ENCODE measurements around the gene SCML1. TPM values are rescaled to one million over a fixed set of nuclear protein-coding genes. Genes with fewer than 3 reads are reported as not detected.

Gene SCML1
- total RNA-seq, 1 experiment from 2014 or later = 13.0 TPM

DNA sequence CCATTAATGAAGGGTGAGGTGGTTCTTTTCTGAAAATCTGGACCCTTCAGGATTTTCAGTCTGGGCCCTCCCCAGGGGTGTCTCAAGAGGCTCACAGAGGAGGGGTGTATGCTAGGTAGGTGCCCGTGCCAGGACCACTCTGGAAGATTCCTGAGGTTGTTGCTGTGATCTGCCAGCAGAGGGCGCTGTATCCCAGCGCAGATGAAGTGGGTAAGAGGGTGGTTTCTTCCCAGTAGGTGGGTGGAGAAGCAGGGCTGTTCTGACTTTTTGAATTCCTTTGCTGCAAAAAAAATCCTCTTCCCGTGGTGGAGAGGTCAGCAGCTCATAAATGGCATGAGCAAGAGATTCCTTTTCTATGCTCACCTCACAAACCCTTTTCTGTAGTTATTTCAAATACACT lies 51.1 kb downstream of the SCML1 start:
- ChIA-PET CTCF (no interaction called here), POLR2A (ENCODE audit: low non-redundant PET) (no interaction called here)
- Histone ChIP-seq H3K4me1 (ENCODE audit: insufficient read depth, low read length, poor library complexity, severe bottlenecking) (no peaks in the 10 kb centered on the region), H3K36me3 (ENCODE audit: insufficient read depth, low read length, poor library complexity, severe bottlenecking) (no peaks in the 10 kb centered on the region), H3K27me3 (replicated peaks; ENCODE audit: insufficient read depth, low read depth, low read length, poor library complexity) (no peaks in the 10 kb centered on the region), H3K9me3 (ENCODE audit: low read depth, low read length, poor library complexity, severe bottlenecking) (no peaks in the 10 kb centered on the region), H3K4me3 (ENCODE audit: low read depth, low read length, poor library complexity, severe bottlenecking) (no peak overlapping the region), H3K27ac (ENCODE audit: low read depth, low read length, poor library complexity, severe bottlenecking) (no peak overlapping the region)
- DNase-seq (ENCODE audit: low spot score) = peak; percentile 61
- no TSS peak for BruUV-seq (replicated peaks)
- no peak for TF ChIP-seq EZH2 (IDR thresholded peaks at IDR 0.05; ENCODE audit: borderline replicate concordance, low read depth, low read length, poor library complexity, severe bottlenecking)
- TF ChIP-seq, protein P1, sequence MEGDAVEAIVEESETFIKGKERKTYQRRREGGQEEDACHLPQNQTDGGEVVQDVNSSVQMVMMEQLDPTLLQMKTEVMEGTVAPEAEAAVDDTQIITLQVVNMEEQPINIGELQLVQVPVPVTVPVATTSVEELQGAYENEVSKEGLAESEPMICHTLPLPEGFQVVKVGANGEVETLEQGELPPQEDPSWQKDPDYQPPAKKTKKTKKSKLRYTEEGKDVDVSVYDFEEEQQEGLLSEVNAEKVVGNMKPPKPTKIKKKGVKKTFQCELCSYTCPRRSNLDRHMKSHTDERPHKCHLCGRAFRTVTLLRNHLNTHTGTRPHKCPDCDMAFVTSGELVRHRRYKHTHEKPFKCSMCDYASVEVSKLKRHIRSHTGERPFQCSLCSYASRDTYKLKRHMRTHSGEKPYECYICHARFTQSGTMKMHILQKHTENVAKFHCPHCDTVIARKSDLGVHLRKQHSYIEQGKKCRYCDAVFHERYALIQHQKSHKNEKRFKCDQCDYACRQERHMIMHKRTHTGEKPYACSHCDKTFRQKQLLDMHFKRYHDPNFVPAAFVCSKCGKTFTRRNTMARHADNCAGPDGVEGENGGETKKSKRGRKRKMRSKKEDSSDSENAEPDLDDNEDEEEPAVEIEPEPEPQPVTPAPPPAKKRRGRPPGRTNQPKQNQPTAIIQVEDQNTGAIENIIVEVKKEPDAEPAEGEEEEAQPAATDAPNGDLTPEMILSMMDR (conservative IDR thresholded peaks at IDR 0.05; ENCODE audit: low read depth, low read length) = peak; percentile 89
- intact Hi-C loops (cut with micrococcal nuclease; ENCODE audit: unreplicated experiment) = loop anchor here (5.0 to 10.0 kb wide), 2 partner anchors 424 to 586 kb away; no protein-coding TSS in a partner anchor

DNA sequence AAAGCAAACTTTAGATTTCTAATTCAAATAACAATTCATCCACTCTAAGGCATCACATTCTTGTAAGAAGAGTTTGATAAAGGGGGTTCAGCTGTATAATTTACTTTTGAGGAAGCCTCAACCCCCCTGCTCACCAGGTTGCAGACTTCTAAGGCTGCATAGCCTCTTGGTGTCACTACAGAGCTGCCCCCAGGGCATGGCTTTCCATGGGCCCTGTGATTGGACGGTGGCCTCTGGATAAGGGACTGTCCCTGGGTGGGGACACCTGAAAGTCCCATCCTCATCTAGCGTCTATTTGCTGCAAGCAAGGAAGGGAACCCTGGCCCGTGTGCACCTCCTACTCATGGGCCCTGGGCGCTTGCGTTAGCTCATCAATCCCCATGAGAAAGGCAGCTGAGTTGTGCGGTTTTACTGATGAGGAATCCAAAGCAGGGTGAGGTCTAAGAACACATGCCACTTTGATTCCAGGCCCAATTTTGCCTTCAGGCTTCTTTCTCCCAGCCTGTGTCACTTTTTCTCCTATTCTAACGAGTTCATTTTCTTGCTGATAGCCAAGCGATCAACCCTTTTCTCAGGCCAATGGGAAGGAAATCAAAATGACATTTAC lies 51.8 kb downstream of the SCML1 start:
- ChIA-PET CTCF (interaction anchor here (0.5 kb wide), 1 partner anchor 23 kb away, joined by 3 read pairs; no protein-coding TSS in a partner anchor), POLR2A (ENCODE audit: low non-redundant PET) (no interaction called here)

DNA sequence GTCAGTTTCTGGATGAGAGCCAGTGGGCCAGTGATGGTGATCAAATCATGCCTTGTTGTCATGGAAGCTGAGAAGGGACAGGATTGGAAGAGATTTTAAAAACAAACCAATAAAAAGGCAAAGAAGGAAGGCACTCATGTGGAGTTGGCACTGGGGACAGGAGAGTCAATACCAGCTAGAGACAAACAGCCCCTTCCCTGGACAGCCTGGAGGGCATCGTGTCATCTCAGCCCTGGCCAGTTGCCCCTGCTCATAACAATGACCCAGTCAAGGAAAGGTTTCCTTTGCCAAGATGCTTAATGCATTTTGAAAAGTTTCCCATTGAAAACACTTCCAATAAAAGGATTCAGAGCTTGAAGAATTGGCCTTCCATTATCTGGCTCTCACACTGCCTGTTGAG lies 55.5 kb downstream of the SCML1 start:
- TF ChIP-seq, protein P1 (conservative IDR thresholded peaks at IDR 0.05; ENCODE audit: low read depth, low read length) = no peak
- TF ChIP-seq EZH2 (IDR thresholded peaks at IDR 0.05; ENCODE audit: borderline replicate concordance, low read depth, low read length, poor library complexity, severe bottlenecking) = no peak
- Histone ChIP-seq H3K4me3 (ENCODE audit: low read depth, low read length, poor library complexity, severe bottlenecking) (no peak overlapping the region), H3K9me3 (ENCODE audit: low read depth, low read length, poor library complexity, severe bottlenecking) (no peaks in the 10 kb centered on the region), H3K36me3 (ENCODE audit: insufficient read depth, low read length, poor library complexity, severe bottlenecking) (no peaks in the 10 kb centered on the region), H3K27me3 (replicated peaks; ENCODE audit: insufficient read depth, low read depth, low read length, poor library complexity) (no peaks in the 10 kb centered on the region), H3K27ac (ENCODE audit: low read depth, low read length, poor library complexity, severe bottlenecking) (no peak overlapping the region), H3K4me1 (ENCODE audit: insufficient read depth, low read length, poor library complexity, severe bottlenecking) (no peaks in the 10 kb centered on the region)
- CTCF ChIA-PET = no interaction called here
- POLR2A ChIA-PET (ENCODE audit: low non-redundant PET) = no interaction called here
- intact Hi-C loops (cut with micrococcal nuclease; ENCODE audit: unreplicated experiment) = no loop called here
- no TSS peak for BruUV-seq (replicated peaks)
- DNase-seq (ENCODE audit: low spot score) = no peak

More for the DNA sequence above, 51.8 kb downstream of the SCML1 start:
- no peak overlapping the region for H3K27ac ChIP-seq (ENCODE audit: low read depth, low read length, poor library complexity, severe bottlenecking)
- H3K4me1 ChIP-seq (ENCODE audit: insufficient read depth, low read length, poor library complexity, severe bottlenecking) = no peaks in the 10 kb centered on the region
- H3K27me3 ChIP-seq (replicated peaks; ENCODE audit: insufficient read depth, low read depth, low read length, poor library complexity) = no peaks in the 10 kb centered on the region
- no TSS peak for BruUV-seq (replicated peaks)
- DNase-seq (ENCODE audit: low spot score) = no peak
- TF ChIP-seq, protein P1 (conservative IDR thresholded peaks at IDR 0.05; ENCODE audit: low read depth, low read length) = no peak
- TF ChIP-seq EZH2 (IDR thresholded peaks at IDR 0.05; ENCODE audit: borderline replicate concordance, low read depth, low read length, poor library complexity, severe bottlenecking) = no peak
- no peak overlapping the region for H3K4me3 ChIP-seq (ENCODE audit: low read depth, low read length, poor library complexity, severe bottlenecking)
- no peaks in the 10 kb centered on the region for H3K36me3 ChIP-seq (ENCODE audit: insufficient read depth, low read length, poor library complexity, severe bottlenecking)
- H3K9me3 ChIP-seq (ENCODE audit: low read depth, low read length, poor library complexity, severe bottlenecking) = no peaks in the 10 kb centered on the region
- intact Hi-C loops (cut with micrococcal nuclease; ENCODE audit: unreplicated experiment) = loop anchor here (5.0 to 10.0 kb wide), 2 partner anchors 423 to 586 kb away; no protein-coding TSS in a partner anchor
